ENCODE measurements around the gene ITK. TPM values are rescaled to one million over a fixed set of nuclear protein-coding genes. Genes with fewer than 3 reads are reported as not detected.

Gene ITK
- total and polyA plus RNA-seq, 2 donors from 2014 or later = 0.11 to 14.0 TPM

GRCh38 chr5:157193699-157194424 is 13.2 kb downstream of the ITK start:
- intact Hi-C loops (cut with DNase I) = no loop called here
- no peak for FAIRE-seq
- no peak for TF ChIP-seq CTCF (IDR thresholded peaks at IDR 0.05; ENCODE audit: borderline replicate concordance, extremely low read depth, insufficient read depth)

GRCh38 chr5:157196045-157196444 is 15.4 kb downstream of the ITK start:
- no peak for TF ChIP-seq CTCF (IDR thresholded peaks at IDR 0.05; ENCODE audit: borderline replicate concordance, extremely low read depth, insufficient read depth)
- Histone ChIP-seq H3K9me3 (ENCODE audit: control insufficient read depth in 2 of 3, insufficient read depth in 1 of 3, low read length in 3 of 3) (no peaks in the 10 kb centered on the region), H3K36me3 (ENCODE audit: control insufficient read depth in 2 of 3, insufficient read depth in 3 of 3, low read length in 3 of 3) (no peaks in the 10 kb centered on the region), H3K4me3 (ENCODE audit: low read length in 3 of 3) (no peak overlapping the region), H3K9ac (ENCODE audit: low read length in 3 of 3) (no peak overlapping the region), H3K27me3 (ENCODE audit: control insufficient read depth, insufficient read depth, low read length) (no peaks in the 10 kb centered on the region), H3K4me1 (ENCODE audit: control insufficient read depth in 2 of 3, insufficient read depth in 2 of 3, low read depth in 1 of 3, low read length in 3 of 3) (no peaks in the 10 kb centered on the region), H3K27ac (ENCODE audit: low read depth in 2 of 2, low read length in 2 of 2) (no peak overlapping the region)
- FAIRE-seq (no peak), DNase-seq (no peak)
- intact Hi-C loops (cut with DNase I) = no loop called here

More at GRCh38 chr5:157193699-157194424, 13.2 kb downstream of the ITK start:
- Histone ChIP-seq H3K27ac (ENCODE audit: low read depth in 2 of 2, low read length in 2 of 2) (no peak overlapping the region), H3K4me1 (ENCODE audit: control insufficient read depth in 2 of 3, insufficient read depth in 2 of 3, low read depth in 1 of 3, low read length in 3 of 3) (no peaks in the 10 kb centered on the region), H3K36me3 (ENCODE audit: control insufficient read depth in 2 of 3, insufficient read depth in 3 of 3, low read length in 3 of 3) (no peaks in the 10 kb centered on the region), H3K4me3 (ENCODE audit: low read length in 3 of 3) (no peak overlapping the region), H3K9ac (ENCODE audit: low read length in 3 of 3) (no peak overlapping the region), H3K27me3 (ENCODE audit: control insufficient read depth, insufficient read depth, low read length) (no peaks in the 10 kb centered on the region), H3K9me3 (ENCODE audit: control insufficient read depth in 2 of 3, insufficient read depth in 1 of 3, low read length in 3 of 3) (no peaks in the 10 kb centered on the region)
- DNase-seq = no peak

- no peak overlapping the region for H3K9ac ChIP-seq (ENCODE audit: low read length in 3 of 3)
- no peaks in the 10 kb centered on the region for H3K4me1 ChIP-seq (ENCODE audit: control insufficient read depth in 2 of 3, insufficient read depth in 2 of 3, low read depth in 1 of 3, low read length in 3 of 3)
- H3K27ac ChIP-seq (ENCODE audit: low read depth in 2 of 2, low read length in 2 of 2) = no peak overlapping the region
- no peak overlapping the region for H3K4me3 ChIP-seq (ENCODE audit: low read length in 3 of 3)
- no peak for TF ChIP-seq CTCF (IDR thresholded peaks at IDR 0.05; ENCODE audit: borderline replicate concordance, extremely low read depth, insufficient read depth)
- no peaks in the 10 kb centered on the region for H3K9me3 ChIP-seq (ENCODE audit: control insufficient read depth in 2 of 3, insufficient read depth in 1 of 3, low read length in 3 of 3)
- FAIRE-seq (no peak), DNase-seq (no peak)
- H3K36me3 ChIP-seq (ENCODE audit: control insufficient read depth in 2 of 3, insufficient read depth in 3 of 3, low read length in 3 of 3) = no peaks in the 10 kb centered on the region
- intact Hi-C loops (cut with DNase I) = no loop called here
- no peaks in the 10 kb centered on the region for H3K27me3 ChIP-seq (ENCODE audit: control insufficient read depth, insufficient read depth, low read length)
These were observed 16.4 kb downstream of the ITK start for GRCh38 chr5:157197086-157197485.
